Omental fat pad (tissue), 4 donors: ENCODE data around the gene FAF2. TPM values are rescaled to one million over a fixed set of nuclear protein-coding genes. Genes with fewer than 3 reads are reported as not detected.

ENCODE experiments used
- ATAC-seq: fragments of 150-250 bp; one replicate; pipeline ENCODE4 v1.9.1; 2016; ENCODE audit warnings: mild to moderate bottlenecking, moderate library complexity; ENCODE audit not compliant: low FRiP score
- DNase-seq: peaks from one replicate; pipeline ENCODE4 v3.0.0-alpha.2; 2019; ENCODE audit warnings: low spot score
- total RNA-seq, 4 donors: library from RNA; depleted of rRNA; stranded (reverse); fragments of >200 nt; gene quantifications; one replicate each; pipeline ENCODE4 v1.1.0, GENCODE V29; 2016
- TF ChIP-seq, protein P1 (sequence below), 3 donors: fragments of 450-650 bp; IDR thresholded peaks; one replicate each; pipeline ENCODE4 v1.5.1; 2016 to 2017; ENCODE audit warnings: antibody characterized with exemption in 3 of 3, mild to moderate bottlenecking in 3 of 3, moderate library complexity in 2 of 3

Gene FAF2
- total RNA-seq, 4 donors from 2014 or later = 27.6 to 31.1 (median 27.8) TPM

DNA sequence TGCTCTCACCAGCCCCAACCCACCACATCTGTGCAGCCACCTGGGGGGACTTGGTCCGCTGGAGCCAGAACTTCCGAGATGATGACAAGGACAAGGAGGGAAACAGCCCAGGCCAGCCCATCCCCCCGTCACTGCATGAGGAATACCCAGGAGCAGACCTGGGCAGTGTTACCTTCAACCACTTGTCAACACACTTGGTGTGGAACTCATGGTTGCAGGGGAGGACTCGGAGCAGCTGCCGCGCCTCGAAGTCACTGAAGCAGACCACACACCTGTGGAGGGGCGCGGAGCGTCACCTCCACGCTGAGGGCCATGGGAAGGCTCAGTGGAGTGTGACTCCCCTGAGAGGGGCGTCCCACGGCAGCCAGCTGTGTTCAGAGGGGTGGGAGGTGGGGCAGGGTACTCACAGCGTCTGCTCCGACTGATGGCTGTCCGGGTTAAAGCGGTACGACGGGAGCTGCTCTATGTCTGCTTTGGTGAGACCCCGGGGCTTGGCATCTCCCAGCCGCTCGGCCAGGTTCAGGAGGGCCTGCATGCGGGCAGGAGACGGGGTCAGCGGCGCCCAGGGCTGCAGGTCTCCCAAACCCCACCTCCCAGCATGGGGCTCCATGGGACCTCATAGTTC lies 81.0 kb downstream of the FAF2 start:
- DNase-seq (no peak), ATAC-seq (no peak)
- TF ChIP-seq, protein P1, sequence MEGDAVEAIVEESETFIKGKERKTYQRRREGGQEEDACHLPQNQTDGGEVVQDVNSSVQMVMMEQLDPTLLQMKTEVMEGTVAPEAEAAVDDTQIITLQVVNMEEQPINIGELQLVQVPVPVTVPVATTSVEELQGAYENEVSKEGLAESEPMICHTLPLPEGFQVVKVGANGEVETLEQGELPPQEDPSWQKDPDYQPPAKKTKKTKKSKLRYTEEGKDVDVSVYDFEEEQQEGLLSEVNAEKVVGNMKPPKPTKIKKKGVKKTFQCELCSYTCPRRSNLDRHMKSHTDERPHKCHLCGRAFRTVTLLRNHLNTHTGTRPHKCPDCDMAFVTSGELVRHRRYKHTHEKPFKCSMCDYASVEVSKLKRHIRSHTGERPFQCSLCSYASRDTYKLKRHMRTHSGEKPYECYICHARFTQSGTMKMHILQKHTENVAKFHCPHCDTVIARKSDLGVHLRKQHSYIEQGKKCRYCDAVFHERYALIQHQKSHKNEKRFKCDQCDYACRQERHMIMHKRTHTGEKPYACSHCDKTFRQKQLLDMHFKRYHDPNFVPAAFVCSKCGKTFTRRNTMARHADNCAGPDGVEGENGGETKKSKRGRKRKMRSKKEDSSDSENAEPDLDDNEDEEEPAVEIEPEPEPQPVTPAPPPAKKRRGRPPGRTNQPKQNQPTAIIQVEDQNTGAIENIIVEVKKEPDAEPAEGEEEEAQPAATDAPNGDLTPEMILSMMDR (IDR thresholded peaks at IDR 0.05) = no peak

DNA sequence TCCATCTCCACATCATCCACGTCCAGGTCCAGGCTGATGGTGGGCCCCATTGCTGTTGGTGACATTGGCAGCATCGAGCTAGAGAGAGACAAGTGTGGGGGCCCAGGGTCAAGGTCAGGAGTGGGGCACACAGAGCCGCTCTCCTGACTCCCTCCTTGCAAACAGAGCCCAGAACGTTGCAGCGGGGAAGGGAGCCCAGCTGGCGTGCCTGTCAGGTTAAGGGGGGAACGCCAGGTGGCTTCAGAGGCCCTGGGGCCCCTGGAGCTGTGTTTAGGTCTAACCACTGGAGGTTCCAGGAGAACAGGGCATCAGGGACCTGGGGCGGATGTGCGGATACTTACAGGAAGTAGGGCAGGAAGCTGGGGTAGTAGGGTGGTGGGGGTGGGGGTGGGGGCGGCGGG lies 81.6 kb downstream of the FAF2 start:
- TF ChIP-seq, protein P1 (IDR thresholded peaks at IDR 0.05) = no peak
- ATAC-seq = no peak
- DNase-seq = no peak

DNA sequence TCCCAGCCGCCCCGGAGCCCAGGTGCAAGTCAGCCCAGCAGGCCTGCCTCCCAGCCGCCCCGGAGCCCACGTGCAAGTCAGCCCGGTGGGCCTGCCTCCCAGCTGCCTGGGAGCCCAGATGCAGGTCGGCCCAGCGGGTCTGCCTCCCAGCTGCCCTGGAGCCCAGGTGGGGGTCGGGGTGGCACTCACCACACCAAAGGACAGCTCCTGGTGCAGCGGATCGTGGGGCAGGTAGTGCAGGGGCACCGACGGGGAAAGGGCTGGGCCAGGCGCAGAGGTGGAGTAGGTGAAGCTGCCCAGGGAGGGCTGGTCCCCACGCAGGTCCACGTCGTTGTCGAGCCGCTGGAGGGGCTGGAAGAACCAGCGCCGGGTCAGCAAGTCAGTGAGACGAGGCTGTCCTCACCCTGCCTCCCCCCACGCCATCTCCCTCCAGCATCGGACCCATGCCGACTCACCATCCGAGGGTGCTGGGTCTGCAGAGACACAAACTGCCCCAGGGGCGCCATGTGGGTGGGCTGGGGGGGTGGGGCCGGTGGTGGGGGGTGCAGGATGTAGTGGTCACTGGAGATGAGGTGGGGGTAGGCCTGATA lies 82.3 kb downstream of the FAF2 start:
- DNase-seq (no peak), ATAC-seq (no peak)
- TF ChIP-seq, protein P1 (IDR thresholded peaks at IDR 0.05) = no peak

DNA sequence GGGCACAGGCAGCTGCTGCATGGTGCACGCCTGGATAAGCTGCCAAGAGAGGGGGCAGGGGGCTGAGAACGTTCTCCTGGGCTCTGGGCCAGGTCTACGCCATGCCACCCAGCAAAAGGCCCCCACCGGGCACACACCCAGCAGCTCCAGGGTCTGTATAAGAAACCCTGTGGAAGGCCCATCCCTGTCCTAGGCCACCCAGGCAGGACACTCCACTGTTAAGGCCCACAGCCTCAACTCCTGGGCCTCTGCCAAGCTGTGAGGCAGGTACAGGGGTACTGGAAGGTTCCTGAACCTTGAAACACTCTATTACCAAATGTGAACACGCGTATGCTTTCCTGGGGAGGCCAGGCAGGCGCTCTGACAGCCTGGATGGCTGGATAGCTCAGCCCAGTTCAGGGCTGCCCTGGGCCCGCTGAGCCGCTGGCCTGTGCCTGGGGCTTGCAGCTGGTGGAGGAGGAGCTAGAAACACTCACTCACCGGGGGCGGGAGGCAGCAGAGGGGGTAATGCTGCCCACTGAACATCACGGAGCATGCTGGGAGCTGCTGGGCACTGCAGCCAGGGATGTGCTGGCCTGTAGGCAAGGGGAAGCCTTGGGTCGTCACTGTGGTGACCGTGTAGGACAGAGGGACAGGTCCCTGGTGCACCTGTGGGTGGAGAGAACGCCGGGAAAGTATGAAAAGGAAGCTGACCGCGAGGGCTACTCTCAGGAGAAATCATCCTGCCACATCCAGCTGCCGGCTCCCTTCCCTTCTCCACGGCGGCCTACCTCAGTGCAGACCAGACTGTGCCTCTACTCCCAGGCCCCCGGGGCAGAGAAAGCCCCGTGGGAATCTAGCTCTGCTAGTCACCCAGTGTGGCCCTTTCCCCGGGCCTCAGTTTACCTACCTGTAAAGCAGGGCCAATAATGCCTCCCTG lies 83.1 kb downstream of the FAF2 start:
- no peak for ATAC-seq
- TF ChIP-seq, protein P1 (IDR thresholded peaks at IDR 0.05) = no peak
- no peak for DNase-seq

DNA sequence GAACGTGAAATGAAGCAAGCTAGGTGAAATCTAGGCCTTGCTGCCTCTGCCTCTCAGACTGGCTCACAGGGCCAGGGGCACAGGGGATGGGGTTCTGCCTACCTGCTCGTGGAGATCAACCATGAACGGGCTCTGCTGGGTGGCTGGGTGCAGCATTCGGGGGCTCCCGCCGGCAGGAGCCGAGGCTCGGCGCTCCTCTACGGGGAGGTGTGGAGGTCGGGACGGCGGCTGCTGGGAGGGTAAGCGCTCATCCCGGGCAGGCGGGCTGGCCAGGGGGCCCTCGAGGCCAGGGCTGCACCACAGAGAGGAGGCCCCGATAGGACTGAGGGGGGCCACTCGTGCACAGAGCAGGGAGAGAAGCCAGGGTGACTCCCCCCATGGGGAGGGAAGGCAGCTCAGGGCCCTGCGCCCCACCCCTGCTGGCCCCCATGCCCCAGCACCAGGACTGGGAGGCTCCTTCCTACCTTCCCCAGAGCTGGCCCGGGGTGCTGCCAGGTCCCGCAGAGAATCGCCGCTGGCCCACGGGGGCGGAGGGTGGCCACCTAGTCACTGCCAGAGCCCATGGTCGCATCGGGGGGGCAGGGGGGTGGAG lies 83.8 kb downstream of the FAF2 start:
- DNase-seq (no peak), ATAC-seq (no peak)
- TF ChIP-seq, protein P1 (IDR thresholded peaks at IDR 0.05) = no peak

DNA sequence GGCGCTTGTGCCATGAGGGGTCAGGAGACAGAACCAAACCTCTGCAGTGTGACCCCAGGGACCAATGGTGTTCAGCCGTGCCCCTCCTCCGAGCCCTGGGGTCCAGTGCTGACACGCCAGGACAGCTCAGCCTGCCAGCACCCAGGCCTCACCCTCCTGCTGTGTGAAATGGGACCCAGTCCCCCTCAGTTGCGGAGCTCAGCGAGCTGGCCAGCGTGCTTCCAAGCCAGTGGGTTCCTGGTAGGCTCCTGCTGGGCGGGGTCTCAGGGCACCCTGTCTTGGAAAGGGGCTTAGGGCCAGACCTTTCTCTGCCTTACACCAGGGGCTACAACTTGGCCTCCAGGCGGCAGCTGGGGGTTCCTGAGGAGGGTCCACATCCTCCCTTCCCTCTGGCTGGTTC lies 84.6 kb downstream of the FAF2 start:
- DNase-seq = no peak
- TF ChIP-seq, protein P1 (IDR thresholded peaks at IDR 0.05) = no peak
- ATAC-seq = no peak
